H9 (cell line): ENCODE data around the gene KLF13. TPM values are rescaled to one million over a fixed set of nuclear protein-coding genes. Genes with fewer than 3 reads are reported as not detected.

Source experiments
- DNase-seq: peaks from one replicate; pipeline ENCODE4 v3.0.0-alpha.2; 2017
- H2AFZ ChIP-seq: one replicate; pipeline ENCODE4 v1.6.1; 2013; ENCODE audit warnings: mild to moderate bottlenecking, low read length, control low read depth, moderate library complexity
- H2AK5ac ChIP-seq: 2 replicates; pipeline ENCODE4 v1.6.1; 2013; ENCODE audit warnings: low read length, control low read depth, mixed read lengths; ENCODE audit not compliant: insufficient read length
- H2BK120ac ChIP-seq: one replicate; pipeline ENCODE4 v1.6.1; 2013; ENCODE audit warnings: low read depth, mild to moderate bottlenecking, low read length, control low read depth, inconsistent platforms; ENCODE audit not compliant: poor library complexity, severe bottlenecking
- H2BK12ac ChIP-seq: 2 replicates; pipeline ENCODE4 v1.6.1; 2013; ENCODE audit warnings: low read length, control low read depth, mixed read lengths, low read depth; ENCODE audit not compliant: insufficient read length
- H2BK15ac ChIP-seq: 2 replicates; pipeline ENCODE4 v1.6.1; 2013; ENCODE audit warnings: low read depth, low read length, control low read depth
- H2BK20ac ChIP-seq: one replicate; pipeline ENCODE4 v1.6.1; 2013; ENCODE audit warnings: low read depth, mild to moderate bottlenecking, low read length, control low read depth, inconsistent platforms; ENCODE audit not compliant: poor library complexity, severe bottlenecking
- H2BK5ac ChIP-seq: 2 replicates; pipeline ENCODE4 v1.6.1; 2013; ENCODE audit warnings: low read length, control low read depth, mixed read lengths; ENCODE audit not compliant: insufficient read length
- H3K14ac ChIP-seq: 2 replicates; pipeline ENCODE4 v1.6.1; 2013; ENCODE audit warnings: low read length, control low read depth; ENCODE audit not compliant: insufficient read depth
- H3K18ac ChIP-seq: 2 replicates; pipeline ENCODE4 v1.6.1; 2013; ENCODE audit warnings: low read depth, mild to moderate bottlenecking, mixed read lengths, low read length, control low read depth; ENCODE audit not compliant: insufficient read length
- H3K23ac ChIP-seq: 2 replicates; pipeline ENCODE4 v1.6.1; 2013; ENCODE audit warnings: low read length, control low read depth, mixed read lengths, low read depth; ENCODE audit not compliant: insufficient read length
- H3K23me2 ChIP-seq: 2 replicates; pipeline ENCODE4 v1.6.1; 2013; ENCODE audit warnings: low read depth, mild to moderate bottlenecking, mixed read lengths, low read length, control low read depth; ENCODE audit not compliant: insufficient read length, poor library complexity, severe bottlenecking
- H3K27ac ChIP-seq: 2 replicates; pipeline ENCODE4 v1.5.1; 2013; ENCODE audit warnings: low read length, control low read depth, mixed read lengths, low read depth; ENCODE audit not compliant: insufficient read length
- H3K27me3 ChIP-seq: 2 replicates; pipeline ENCODE4 v1.6.1; 2013; ENCODE audit warnings: low read length, control low read depth, inconsistent platforms; ENCODE audit not compliant: insufficient read depth
- H3K4ac ChIP-seq: 2 replicates; pipeline ENCODE4 v1.6.1; 2013; ENCODE audit warnings: low read depth, mild to moderate bottlenecking, control low read depth, inconsistent platforms, low read length, moderate library complexity
- H3K4me1 ChIP-seq: 2 replicates; pipeline ENCODE4 v1.6.1; 2013; ENCODE audit warnings: low read length, control low read depth, inconsistent platforms; ENCODE audit not compliant: insufficient read depth
- H3K4me2 ChIP-seq: 2 replicates; pipeline ENCODE4 v1.6.1; 2013; ENCODE audit warnings: low read length, control low read depth, mixed read lengths; ENCODE audit not compliant: insufficient read length, insufficient read depth
- H3K56ac ChIP-seq: 2 replicates; pipeline ENCODE4 v1.6.1; 2013; ENCODE audit warnings: low read depth, mild to moderate bottlenecking, mixed read lengths, low read length, control low read depth; ENCODE audit not compliant: insufficient read length
- H3K79me1 ChIP-seq: 2 replicates; pipeline ENCODE4 v1.6.1; 2013; ENCODE audit warnings: low read depth, mild to moderate bottlenecking, moderate library complexity, low read length, control low read depth, inconsistent platforms; ENCODE audit not compliant: insufficient read depth, poor library complexity, severe bottlenecking
- H3K79me2 ChIP-seq: 2 replicates; pipeline ENCODE4 v1.6.1; 2013; ENCODE audit warnings: low read length, control low read depth, inconsistent platforms; ENCODE audit not compliant: insufficient read depth
- H3K9ac ChIP-seq: 2 replicates; pipeline ENCODE4 v1.6.1; 2013; ENCODE audit warnings: low read length, control low read depth, mixed read lengths; ENCODE audit not compliant: insufficient read length; ENCODE audit errors: extremely low read depth
- H3K9me3 ChIP-seq: one replicate; pipeline ENCODE4 v1.6.1; 2013; ENCODE audit warnings: low read depth, low read length, inconsistent platforms; ENCODE audit not compliant: control insufficient read depth
- H3T11ph ChIP-seq: one replicate; pipeline ENCODE4 v1.6.1; 2013; ENCODE audit warnings: mild to moderate bottlenecking, low read length, control low read depth, inconsistent platforms
- H4K20me1 ChIP-seq: one replicate; pipeline ENCODE4 v1.6.1; 2013; ENCODE audit not compliant: control insufficient read depth, insufficient read length, insufficient read depth
- H4K5ac ChIP-seq: 2 replicates; pipeline ENCODE4 v1.6.1; 2013; ENCODE audit warnings: low read depth, mild to moderate bottlenecking, mixed read lengths, low read length, control low read depth; ENCODE audit not compliant: insufficient read length
- H4K8ac ChIP-seq: replicated peaks from 2 replicates; pipeline ENCODE4 v1.6.1; 2013; ENCODE audit warnings: low read length, control low read depth, mixed read lengths, low read depth; ENCODE audit not compliant: insufficient read length
- H4K91ac ChIP-seq: 2 replicates; pipeline ENCODE4 v1.6.1; 2013; ENCODE audit warnings: low read depth, mild to moderate bottlenecking, moderate library complexity, mixed read lengths, low read length, control low read depth; ENCODE audit not compliant: insufficient read length
- H3K27ac Mint-ChIP-seq, 3 experiments: 2 replicates in 2 of 3; 3 replicates in 1 of 3; pipeline ENCODE4 v1.8.0; 2020 to 2021; ENCODE audit warnings: mixed read lengths in 3 of 3, mild to moderate bottlenecking in 1 of 3, moderate library complexity in 1 of 3
- H3K27me3 Mint-ChIP-seq: 2 replicates; pipeline ENCODE4 v1.8.0; 2021; ENCODE audit warnings: low read depth, mild to moderate bottlenecking, moderate library complexity, mixed read lengths
- H3K36me3 Mint-ChIP-seq, 3 experiments: 2 replicates in 2 of 3; 3 replicates in 1 of 3; pipeline ENCODE4 v1.8.0; 2020 to 2021; ENCODE audit warnings: low read depth in 3 of 3, mixed read lengths in 3 of 3; ENCODE audit not compliant: insufficient read depth in 1 of 3
- H3K4me1 Mint-ChIP-seq, 2 experiments: 2 replicates each; pipeline ENCODE4 v1.8.0; 2020; ENCODE audit warnings: mixed read lengths in 2 of 2
- H3K4me3 Mint-ChIP-seq, 2 experiments: 2 replicates in 1 of 2; 3 replicates in 1 of 2; pipeline ENCODE4 v1.8.0; 2020 to 2021; ENCODE audit warnings: mild to moderate bottlenecking in 2 of 2, mixed read lengths in 2 of 2, moderate library complexity in 1 of 2
- H3K9me3 Mint-ChIP-seq, 2 experiments: 2 replicates in 1 of 2; 3 replicates in 1 of 2; pipeline ENCODE4 v1.8.0; 2020; ENCODE audit warnings: mild to moderate bottlenecking in 2 of 2, mixed read lengths in 2 of 2, moderate library complexity in 1 of 2
- CTCF ChIP-seq: fragments of 200-600 bp; sonication (generic); conservative IDR thresholded peaks from 3 replicates; pipeline ENCODE4 v1.8.0; 2021; ENCODE audit warnings: antibody characterized with exemption, mild to moderate bottlenecking
- WGBS: extraction: QIAGEN DNeasy Blood & Tissue Kit; methylation state at CpG from one replicate; pipeline ENCODE4 v1.1.7; 2013; ENCODE audit warnings: missing lambda C conversion rate, low lambda C conversion rate, mixed read lengths; ENCODE audit not compliant: insufficient read length; ENCODE audit errors: extremely low coverage; 5-methylcytosine and 5-hydroxymethylcytosine counted together
- total RNA-seq: library from RNA; stranded (reverse); gene quantifications from 2 replicates; pipeline ENCODE4 v1.2.1, GENCODE V29; 2021

Gene KLF13
- total RNA-seq, 1 experiment from 2014 or later, result 33.4 TPM

DNA sequence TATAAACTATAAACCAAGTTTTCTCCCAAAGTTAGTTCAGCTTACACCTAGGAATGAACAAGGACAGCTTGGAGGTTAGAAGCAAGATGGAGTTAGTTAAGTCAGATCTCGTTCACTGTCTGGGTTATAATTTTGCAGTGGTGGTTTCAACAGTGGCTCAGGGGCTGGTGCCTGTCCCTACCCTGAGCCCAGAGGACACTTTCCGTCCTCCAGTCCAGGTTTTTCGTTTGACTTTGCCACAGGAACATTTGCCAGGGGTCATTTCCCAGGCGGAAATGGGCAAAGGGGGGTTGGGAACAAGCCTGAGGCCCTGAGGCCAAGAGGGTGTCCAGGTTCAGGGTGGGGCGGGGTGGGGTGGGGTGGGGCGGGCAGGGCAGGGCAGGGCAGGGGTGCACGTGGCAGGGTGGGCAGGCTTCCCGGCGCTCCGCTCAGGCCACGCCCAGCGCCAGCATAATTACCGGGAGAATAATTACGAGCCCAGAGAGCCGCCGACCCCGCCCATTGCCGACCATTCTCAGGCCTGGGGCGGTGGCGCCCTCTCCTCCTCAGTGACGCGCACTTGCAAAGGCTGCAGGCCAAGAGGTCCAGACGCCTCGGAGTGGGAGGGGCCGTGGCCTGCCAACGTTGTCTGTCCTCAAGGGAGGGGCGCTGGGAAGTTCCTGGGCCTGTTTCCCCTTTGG is 70.4 kb downstream of the KLF13 start:
- Histone ChIP-seq H2BK15ac (no peak overlapping the region), H4K91ac (no peak overlapping the region), H3K18ac (no peak overlapping the region), H3K27ac (no peak overlapping the region), H4K5ac (no peak overlapping the region), H2BK20ac (no peak overlapping the region), H4K20me1 (no peaks in the 10 kb centered on the region), H3K4me2 (no peak overlapping the region), H3T11ph (no peak overlapping the region), H3K79me1 (no peaks in the 10 kb centered on the region), H3K23ac (no peak overlapping the region), H3K27me3 (no peaks in the 10 kb centered on the region; the same call in 1 of the 2 replicates), H3K23me2 (peaks cover 16% of the 10 kb centered on the region), H3K4me1 (no peaks in the 10 kb centered on the region), H3K56ac (no peak overlapping the region), H2AFZ (peak overlapping the region; percentile 18), H3K4ac (no peak overlapping the region), H3K79me2 (no peaks in the 10 kb centered on the region), H3K14ac (no peak overlapping the region), H4K8ac (no peak overlapping the region), H2AK5ac (no peak overlapping the region), H2BK120ac (no peak overlapping the region), H3K9ac (no peak overlapping the region), H2BK12ac (no peak overlapping the region), H3K9me3 (no peaks in the 10 kb centered on the region), H2BK5ac (no peak overlapping the region)
- Mint-ChIP-seq H3K27me3 (peaks cover 26% of the 10 kb centered on the region), H3K27ac (peak overlapping the region in 1 of 3 experiments; percentile 93; a peak in 2 of 7 replicates), H3K36me3 (no peaks in the 10 kb centered on the region), H3K4me1 (peaks cover 19 to 30% of the 10 kb centered on the region in 2 experiments), H3K9me3 (peaks cover 0 to 3% of the 10 kb centered on the region in 2 experiments; a peak in 2 of 5 replicates), H3K4me3 (peak overlapping the region; percentile 41 to 68; a peak in 4 of 5 replicates)
- DNase-seq, result peak; percentile 98
- no CpG with 5 or more reads among the region's 27 CpGs for WGBS
- 0 out of 3 replicates have a peak, but pooled peaks have one; percentile 19 for TF ChIP-seq CTCF
